Skeletal muscle satellite cell (primary cell): ENCODE results near the gene EPS15.
"Not testable (repeated sequence)": the region's sequence is repeated elsewhere in the genome, so short reads cannot be mapped to it uniquely, and the experiment has no call there.

Source experiments
- H3K27me3 ChIP-seq: 2 replicates; pipeline ENCODE4 v1.7.0; 2013; ENCODE audit warnings: low read length; ENCODE audit not compliant: control insufficient read depth, insufficient read depth
- H3K36me3 ChIP-seq: 2 replicates; pipeline ENCODE4 v1.7.0; 2013; ENCODE audit warnings: mild to moderate bottlenecking, control low read depth, low read length; ENCODE audit not compliant: insufficient read depth
- H3K4me1 ChIP-seq: 2 replicates; pipeline ENCODE4 v1.7.0; 2013; ENCODE audit warnings: low read length; ENCODE audit not compliant: control insufficient read depth, insufficient read depth
- H3K4me2 ChIP-seq: 2 replicates; pipeline ENCODE4 v1.7.0; 2013; ENCODE audit warnings: mild to moderate bottlenecking, low read length
- H3K4me3 ChIP-seq: 2 replicates; pipeline ENCODE4 v1.7.0; 2013; ENCODE audit warnings: low read length
- H3K9ac ChIP-seq: 2 replicates; pipeline ENCODE4 v1.7.0; 2013; ENCODE audit warnings: mild to moderate bottlenecking, low read depth, low read length, moderate library complexity
- H3K9me3 ChIP-seq: replicated peaks from 2 replicates; pipeline ENCODE4 v1.7.0; 2013; ENCODE audit warnings: mild to moderate bottlenecking, control low read depth, low read length

EPS15 gene

GRCh38 chr1:51489472-51489871, 29.6 kb downstream of the EPS15 start:
- no peaks in the 10 kb centered on the region for H3K4me1 ChIP-seq
- no peak overlapping the region for H3K4me3 ChIP-seq
- H3K36me3 ChIP-seq = no peaks in the 10 kb centered on the region
- H3K27me3 ChIP-seq = no peaks in the 10 kb centered on the region
- H3K4me2 ChIP-seq = no peak overlapping the region
- H3K9ac ChIP-seq = no peak overlapping the region
- H3K9me3 ChIP-seq = no peaks in the 10 kb centered on the region

GRCh38 chr1:51488372-51489050, 30.6 kb downstream of the EPS15 start:
- H3K9me3 ChIP-seq = no peaks in the 10 kb centered on the region
- H3K4me1 ChIP-seq = no peaks in the 10 kb centered on the region
- H3K27me3 ChIP-seq = no peaks in the 10 kb centered on the region
- no peak overlapping the region for H3K4me2 ChIP-seq
- H3K36me3 ChIP-seq = no peaks in the 10 kb centered on the region
- H3K4me3 ChIP-seq = no peak overlapping the region
- no peak overlapping the region for H3K9ac ChIP-seq

DNA sequence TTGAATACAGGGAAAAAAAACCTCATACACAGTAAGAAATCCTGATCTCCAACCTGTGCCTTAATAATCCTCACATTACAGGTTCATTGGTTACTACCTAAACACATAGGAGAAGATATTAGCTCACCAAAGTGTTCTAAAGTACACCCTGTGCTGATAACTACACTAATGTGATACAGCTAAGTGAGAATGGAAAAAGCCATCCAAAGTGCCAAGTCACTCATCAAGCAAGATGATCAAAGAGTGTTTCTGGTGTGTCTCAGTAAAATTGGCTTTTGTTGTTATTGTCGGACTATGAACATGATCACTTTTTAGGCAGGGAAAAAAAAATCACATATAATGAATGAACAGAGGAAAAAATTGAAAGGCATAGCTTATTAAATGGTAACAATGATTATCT, 31.4 kb downstream of the EPS15 start:
- H3K27me3 ChIP-seq = no peaks in the 10 kb centered on the region
- H3K4me3 ChIP-seq = no peak overlapping the region
- no peak overlapping the region for H3K4me2 ChIP-seq
- no peak overlapping the region for H3K9ac ChIP-seq
- H3K9me3 ChIP-seq = no peaks in the 10 kb centered on the region
- H3K36me3 ChIP-seq = no peaks in the 10 kb centered on the region
- H3K4me1 ChIP-seq = no peaks in the 10 kb centered on the region

GRCh38 chr1:51484591-51484990, 34.5 kb downstream of the EPS15 start:
- no peak overlapping the region for H3K9ac ChIP-seq
- H3K4me1 ChIP-seq = no peaks in the 10 kb centered on the region
- H3K36me3 ChIP-seq = no peaks in the 10 kb centered on the region
- no peak overlapping the region for H3K4me3 ChIP-seq
- H3K4me2 ChIP-seq = no peak overlapping the region
- no peaks in the 10 kb centered on the region for H3K9me3 ChIP-seq
- no peaks in the 10 kb centered on the region for H3K27me3 ChIP-seq

DNA sequence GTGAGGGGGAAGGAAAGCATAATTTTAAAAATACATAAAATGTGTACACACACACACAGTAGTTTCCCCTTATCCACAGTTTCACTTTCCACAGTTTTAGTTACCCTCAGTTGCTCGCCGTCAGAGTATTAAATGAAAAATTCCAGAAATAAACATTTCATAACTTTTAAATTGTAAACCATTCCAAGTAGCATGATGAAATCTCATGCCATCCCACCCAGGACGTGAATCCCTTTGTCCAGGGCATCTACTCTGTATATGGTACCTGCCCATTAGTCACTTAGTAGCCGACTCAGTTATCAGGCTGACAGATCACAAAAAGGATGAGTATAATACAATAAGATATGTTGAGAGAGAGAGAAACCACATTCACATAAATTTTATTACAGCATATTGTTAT, 36.2 kb downstream of the EPS15 start:
- H3K4me3 ChIP-seq = no peak overlapping the region
- H3K36me3 ChIP-seq = peaks cover 4% of the 10 kb centered on the region
- H3K9ac ChIP-seq = no peak overlapping the region
- no peaks in the 10 kb centered on the region for H3K4me1 ChIP-seq
- H3K4me2 ChIP-seq = no peak overlapping the region
- no peaks in the 10 kb centered on the region for H3K27me3 ChIP-seq
- H3K9me3 ChIP-seq = no peaks in the 10 kb centered on the region

- not testable (repeated sequence) for H3K9ac ChIP-seq, H3K4me3 ChIP-seq, H3K4me1 ChIP-seq, H3K4me2 ChIP-seq, H3K9me3 ChIP-seq, H3K27me3 ChIP-seq
- H3K36me3 ChIP-seq = peaks cover 21% of the 10 kb centered on the region
Measured at GRCh38 chr1:51474832-51475620, 44.0 kb downstream of the EPS15 start.

- no peaks in the 10 kb centered on the region for H3K4me1 ChIP-seq
- no peak overlapping the region for H3K4me3 ChIP-seq
Measured at GRCh38 chr1:51473331-51474115, 45.5 kb downstream of the EPS15 start.

DNA sequence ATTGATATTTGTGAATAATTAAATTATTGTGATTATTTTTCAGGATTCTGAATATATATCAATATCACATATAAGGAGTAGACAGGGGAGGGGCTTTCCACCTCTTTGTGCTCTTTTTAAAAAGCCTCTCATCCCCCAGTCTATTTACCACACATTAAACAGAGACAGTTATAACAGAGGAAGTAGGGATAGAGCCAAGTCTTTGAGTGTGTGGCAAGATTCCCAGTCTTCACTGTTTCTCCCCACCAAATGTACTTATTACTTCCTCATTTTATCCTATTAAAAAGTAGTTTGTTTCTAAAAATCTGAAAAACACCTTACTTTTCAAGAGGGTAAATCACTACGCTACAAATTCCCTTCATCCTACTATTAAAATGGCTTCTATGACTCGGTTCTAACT, 46.7 kb downstream of the EPS15 start:
- no peaks in the 10 kb centered on the region for H3K27me3 ChIP-seq
- no peak overlapping the region for H3K9ac ChIP-seq
- peaks cover 23% of the 10 kb centered on the region for H3K36me3 ChIP-seq
- H3K4me1 ChIP-seq = no peaks in the 10 kb centered on the region
- H3K4me2 ChIP-seq = no peak overlapping the region
- no peak overlapping the region for H3K4me3 ChIP-seq
- H3K9me3 ChIP-seq = no peaks in the 10 kb centered on the region

More at GRCh38 chr1:51473331-51474115, 45.5 kb downstream of the EPS15 start:
- H3K9ac ChIP-seq = no peak overlapping the region
- no peak overlapping the region for H3K4me2 ChIP-seq
- peaks cover 17% of the 10 kb centered on the region for H3K36me3 ChIP-seq
- no peaks in the 10 kb centered on the region for H3K9me3 ChIP-seq
- no peaks in the 10 kb centered on the region for H3K27me3 ChIP-seq

- Histone ChIP-seq H3K4me3 (no peak overlapping the region), H3K36me3 (peaks cover 29% of the 10 kb centered on the region), H3K4me2 (no peak overlapping the region)
Measured at GRCh38 chr1:51469518-51469917, 49.5 kb downstream of the EPS15 start.

DNA sequence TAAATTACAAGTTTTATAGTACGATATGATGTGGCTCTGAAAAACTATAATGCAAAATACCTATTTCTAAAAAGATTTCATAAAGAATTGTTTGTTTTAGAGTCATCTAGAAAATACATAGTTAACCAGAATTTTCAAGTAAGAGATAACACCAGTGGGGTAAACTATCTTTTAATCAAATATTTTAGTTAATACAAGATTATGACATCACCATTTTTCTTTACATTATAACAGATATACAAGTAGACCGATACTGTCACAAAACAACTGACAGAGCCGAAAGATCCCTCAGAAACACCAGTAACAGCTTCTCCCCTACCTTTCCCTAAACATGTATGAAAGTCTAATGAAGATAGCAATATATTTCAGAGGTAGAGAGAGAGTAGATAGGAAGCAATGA, 54.2 kb downstream of the EPS15 start:
- H3K4me3 ChIP-seq = no peak overlapping the region
- no peaks in the 10 kb centered on the region for H3K9me3 ChIP-seq
- no peaks in the 10 kb centered on the region for H3K27me3 ChIP-seq
- no peaks in the 10 kb centered on the region for H3K4me1 ChIP-seq
- H3K36me3 ChIP-seq = peaks cover 21% of the 10 kb centered on the region
- H3K9ac ChIP-seq = no peak overlapping the region
- H3K4me2 ChIP-seq = no peak overlapping the region

More at GRCh38 chr1:51469518-51469917, 49.5 kb downstream of the EPS15 start:
- H3K27me3 ChIP-seq = no peaks in the 10 kb centered on the region
- no peak overlapping the region for H3K9ac ChIP-seq
- no peaks in the 10 kb centered on the region for H3K9me3 ChIP-seq
- no peaks in the 10 kb centered on the region for H3K4me1 ChIP-seq

DNA sequence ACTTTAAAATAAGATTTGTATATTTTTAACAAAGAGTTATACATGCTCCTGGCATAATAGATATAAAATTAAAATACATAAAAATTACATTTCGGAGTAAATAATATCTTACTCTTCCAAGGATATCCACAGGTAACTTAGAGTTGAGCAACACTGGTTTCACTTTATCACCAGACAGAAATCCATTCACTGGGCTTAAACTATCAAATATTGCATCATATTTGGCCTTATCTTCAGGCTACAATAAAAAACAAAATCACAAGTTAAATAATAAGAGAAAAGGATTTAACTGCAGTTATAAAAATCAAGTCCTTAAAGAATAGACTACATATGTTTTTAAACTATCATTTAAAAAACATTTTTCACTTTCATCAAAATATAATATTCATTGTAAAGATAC, 55.5 kb downstream of the EPS15 start:
- Histone ChIP-seq H3K9me3 (no peaks in the 10 kb centered on the region), H3K36me3 (peaks cover 21% of the 10 kb centered on the region), H3K27me3 (no peaks in the 10 kb centered on the region), H3K4me2 (no peak overlapping the region), H3K4me1 (no peaks in the 10 kb centered on the region), H3K4me3 (no peak overlapping the region), H3K9ac (no peak overlapping the region)
